ENCODE measurements around the gene HEYL.

HEYL gene

DNA sequence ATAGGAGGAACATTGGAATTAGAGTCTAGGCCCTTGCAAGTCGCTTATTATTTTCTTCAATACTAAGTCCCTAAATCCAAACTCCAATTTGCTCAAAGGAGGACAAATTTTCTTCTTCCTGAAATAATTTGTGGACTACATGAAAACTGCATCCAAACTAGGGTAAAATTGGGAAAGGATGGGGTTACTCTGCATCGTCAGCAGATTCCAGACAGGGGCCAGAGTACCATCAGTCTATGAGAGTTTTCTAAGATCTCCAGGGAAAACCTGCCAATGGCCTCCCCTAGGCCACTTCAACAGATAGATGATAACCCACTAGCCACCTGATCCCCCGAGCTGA is 508 bp downstream of the HEYL start:
- no peak for DNase-seq (ENCODE audit: low read depth, low spot score)

DNA sequence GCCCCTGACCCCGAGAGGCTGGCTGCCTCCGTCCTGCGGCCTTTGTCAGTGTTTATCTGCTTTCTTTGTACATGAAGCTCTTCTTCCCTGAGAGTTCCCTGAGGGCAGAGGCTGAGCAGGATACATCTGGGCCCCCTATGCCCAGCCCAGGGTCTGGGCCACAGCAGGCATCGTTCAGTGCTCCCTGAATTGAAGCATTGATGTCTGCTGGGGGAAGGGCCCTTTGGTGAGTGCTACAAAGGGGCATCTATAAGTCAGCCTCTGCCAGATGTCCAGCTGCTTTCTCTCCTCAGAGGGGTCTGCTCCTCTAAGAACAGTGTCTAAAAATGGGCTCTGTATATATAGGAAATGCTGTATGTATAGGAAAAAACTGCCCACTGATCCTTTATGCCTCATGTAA is 2.1 kb downstream of the HEYL start:
- no peak for DNase-seq (ENCODE audit: low read depth, low spot score)

DNA sequence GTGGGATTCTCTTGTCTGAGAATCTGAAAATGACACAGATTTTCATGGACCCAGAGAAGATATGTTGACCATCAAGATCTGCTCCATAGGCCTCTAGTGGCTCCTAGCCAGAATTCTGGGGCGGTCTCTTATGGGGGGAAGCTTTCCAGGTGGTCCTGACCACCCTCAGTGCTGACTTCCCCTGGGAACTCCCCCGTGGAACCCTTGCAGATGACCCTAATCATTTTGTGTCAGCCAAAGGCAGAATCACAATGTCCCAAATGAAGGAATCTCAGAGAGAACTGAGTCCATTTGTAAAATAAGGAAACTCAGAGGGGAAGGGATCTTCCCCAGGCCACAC is 3.6 kb downstream of the HEYL start:
- DNase-seq (ENCODE audit: low read depth, low spot score) = no peak

DNA sequence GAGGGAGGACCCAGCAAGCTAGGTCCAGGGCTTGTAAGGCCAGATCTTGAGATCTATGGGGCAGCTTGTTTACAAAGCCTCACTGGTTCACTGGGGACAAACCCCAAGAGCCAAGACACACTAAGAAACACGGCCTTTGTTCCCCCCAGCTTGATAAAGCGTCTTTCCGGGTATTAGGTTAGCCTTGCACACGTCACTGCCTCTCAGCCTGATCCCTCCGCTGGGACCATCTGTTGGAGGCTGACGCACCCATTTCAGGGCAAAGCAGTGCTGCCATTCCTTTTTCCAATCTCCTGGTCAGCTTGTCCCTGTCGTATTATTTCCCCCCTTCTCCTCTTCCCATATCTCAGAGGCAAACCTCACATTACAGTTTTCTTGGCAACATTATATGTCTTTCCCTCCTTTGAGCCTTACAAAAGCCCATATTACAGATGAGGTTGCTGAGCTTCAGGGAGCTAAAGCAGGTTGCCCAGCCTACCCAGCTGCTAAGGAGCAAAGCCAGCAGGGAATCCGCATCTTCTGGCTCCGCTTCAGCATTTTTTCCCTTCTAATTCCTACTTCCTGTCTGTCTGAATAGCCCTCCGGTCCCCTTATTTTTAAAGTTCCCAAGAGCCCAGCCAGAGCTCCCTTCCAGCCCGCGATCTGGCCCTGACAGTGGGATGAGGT is 4.1 kb downstream of the HEYL start:
- no peak for DNase-seq (ENCODE audit: low read depth, low spot score)

DNA sequence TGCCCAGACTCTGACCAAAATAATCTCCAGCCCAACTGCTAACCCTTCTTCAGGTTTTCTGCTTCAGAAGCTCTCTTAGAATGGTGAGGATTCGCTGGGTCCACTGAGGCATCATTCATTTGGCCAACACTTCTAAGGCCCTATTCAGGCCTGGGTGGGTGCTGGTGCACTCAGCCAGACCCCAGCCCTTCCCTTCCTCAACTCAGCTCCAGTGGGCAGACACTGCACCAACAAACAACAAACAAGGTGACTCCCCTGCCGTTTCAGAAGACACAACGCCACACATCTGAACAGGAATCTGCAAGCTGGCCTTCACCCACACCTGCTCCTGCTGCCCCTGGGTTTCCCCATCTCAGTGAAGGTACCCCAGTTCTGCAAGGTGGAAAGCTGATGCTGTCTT is 6.0 kb downstream of the HEYL start:
- no peak for DNase-seq (ENCODE audit: low read depth, low spot score)

DNA sequence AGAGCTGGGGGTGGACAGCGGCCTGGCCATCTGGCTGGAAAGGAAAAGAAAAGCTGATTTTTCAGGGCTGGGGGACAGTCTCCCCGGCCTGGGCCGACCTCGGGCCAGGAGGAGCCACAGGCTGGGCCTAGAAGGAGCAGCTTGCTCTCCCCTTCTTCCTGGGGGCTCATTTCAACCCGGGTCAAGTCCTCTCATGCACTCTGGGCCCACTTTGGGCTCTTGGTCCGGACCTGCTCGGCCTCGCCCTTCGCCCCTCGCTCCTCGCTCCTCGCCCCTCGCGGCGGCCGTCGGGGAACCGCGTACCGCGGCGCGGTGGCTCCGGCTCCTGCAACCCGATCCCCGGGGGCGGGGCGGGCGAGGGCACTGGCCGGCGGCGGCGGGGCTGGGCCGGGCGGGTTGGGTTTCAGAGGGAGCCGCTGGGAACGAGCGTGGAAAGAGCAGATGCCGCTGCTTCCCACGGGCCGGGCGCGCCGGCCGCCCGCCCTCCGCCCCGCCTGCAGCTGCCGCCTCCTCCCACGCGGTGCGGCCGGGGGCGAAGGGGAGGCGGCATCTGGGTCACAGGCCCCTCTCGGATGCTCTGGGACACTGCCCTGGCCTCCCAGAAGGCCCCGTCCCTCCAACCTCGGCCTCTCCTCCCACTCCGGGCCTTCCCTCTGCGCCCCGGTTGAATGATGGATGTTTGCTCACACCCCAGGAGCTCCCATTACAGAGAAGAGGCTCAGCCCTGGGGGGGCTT is 6.6 kb downstream of the HEYL start:
- no peak for DNase-seq (ENCODE audit: low read depth, low spot score)

DNA sequence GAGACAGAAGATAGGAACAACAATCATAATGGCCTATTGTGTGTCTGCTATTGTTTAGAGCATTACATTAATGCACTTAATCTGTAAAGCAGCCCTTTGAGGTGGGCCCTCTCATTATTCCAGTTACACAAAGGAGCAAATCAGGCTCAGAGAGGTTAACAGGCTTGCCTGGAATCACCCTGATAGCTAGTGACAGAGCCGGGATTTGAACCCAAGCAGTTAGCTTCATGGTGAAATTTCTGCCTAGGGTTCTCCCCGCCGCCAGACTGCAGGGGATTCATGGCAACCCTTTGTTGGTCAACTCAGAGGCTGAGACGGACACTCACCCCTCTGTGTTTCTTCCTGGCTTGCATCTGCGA is 7.1 kb downstream of the HEYL start:
- no peak for DNase-seq (ENCODE audit: low read depth, low spot score)

DNA sequence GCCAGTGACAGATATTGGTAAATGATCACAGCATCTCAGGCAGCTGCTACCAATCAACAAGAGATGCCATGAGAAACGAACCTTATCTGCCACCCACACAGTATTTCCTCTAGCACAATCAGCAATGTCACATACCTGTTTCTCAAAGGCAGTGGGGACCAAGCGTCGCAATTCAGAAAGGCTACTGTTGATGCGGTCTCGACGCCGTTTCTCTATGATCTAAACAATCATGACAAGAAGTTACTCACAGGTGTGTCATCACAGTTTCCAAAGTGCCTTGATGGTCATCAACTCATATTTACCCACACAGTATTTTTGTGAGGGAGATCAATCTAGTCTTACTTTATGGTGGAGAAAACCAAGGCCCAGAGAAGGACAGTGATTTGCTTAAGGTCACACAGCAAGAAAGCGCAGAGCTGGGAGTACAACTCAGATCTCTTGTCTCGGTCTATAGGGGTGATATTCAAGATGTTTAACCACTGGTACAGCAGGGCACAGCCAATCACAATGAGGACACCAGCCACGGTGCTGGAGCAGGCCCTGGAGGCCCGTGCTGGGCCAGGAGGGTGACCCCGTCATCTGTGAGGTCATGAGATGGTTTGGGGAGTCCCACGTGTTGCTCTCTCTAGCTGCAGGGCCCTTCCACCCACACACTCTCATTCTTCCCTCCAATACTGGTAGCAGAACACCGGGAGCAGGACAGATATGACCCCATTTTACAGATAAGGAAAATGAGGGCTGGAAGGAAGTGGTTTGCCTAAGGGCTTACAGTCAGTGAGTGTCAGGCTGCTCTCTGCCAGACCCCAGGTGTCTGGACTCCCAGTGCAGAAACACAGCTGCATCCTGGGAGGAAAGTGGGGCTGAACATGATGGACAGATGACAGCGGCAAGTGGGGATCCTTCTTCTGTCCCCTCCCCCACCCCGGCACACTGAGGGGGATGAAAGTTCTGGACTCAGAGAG is 7.8 kb downstream of the HEYL start:
- no peak for DNase-seq (ENCODE audit: low read depth, low spot score)

DNA sequence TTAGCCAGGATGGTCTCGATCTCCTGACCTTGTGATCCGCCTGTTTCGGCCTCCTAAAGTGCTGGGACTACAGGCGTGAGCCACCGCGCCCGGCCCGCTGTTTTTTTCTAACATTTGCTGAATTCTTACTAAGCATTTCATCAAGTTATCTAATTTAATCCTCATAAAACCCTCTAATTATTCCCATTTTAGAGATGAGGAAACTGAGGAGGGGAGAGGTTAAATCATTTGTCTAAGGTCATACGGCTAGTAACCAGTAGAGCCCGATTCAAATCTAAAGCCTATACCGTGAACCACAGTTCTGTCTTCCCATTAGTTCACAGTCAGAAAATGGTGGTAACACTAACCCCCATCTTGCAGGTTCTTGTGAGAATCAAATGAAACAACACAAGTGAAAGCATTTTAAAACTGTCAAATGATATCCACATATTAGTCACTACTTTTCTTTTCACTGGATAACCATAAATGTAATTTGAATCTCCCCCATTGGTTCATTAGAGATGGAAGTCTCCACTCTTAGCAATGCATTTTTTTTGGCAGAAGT is 10.6 kb downstream of the HEYL start:
- DNase-seq (ENCODE audit: low read depth, low spot score) = no peak

DNA sequence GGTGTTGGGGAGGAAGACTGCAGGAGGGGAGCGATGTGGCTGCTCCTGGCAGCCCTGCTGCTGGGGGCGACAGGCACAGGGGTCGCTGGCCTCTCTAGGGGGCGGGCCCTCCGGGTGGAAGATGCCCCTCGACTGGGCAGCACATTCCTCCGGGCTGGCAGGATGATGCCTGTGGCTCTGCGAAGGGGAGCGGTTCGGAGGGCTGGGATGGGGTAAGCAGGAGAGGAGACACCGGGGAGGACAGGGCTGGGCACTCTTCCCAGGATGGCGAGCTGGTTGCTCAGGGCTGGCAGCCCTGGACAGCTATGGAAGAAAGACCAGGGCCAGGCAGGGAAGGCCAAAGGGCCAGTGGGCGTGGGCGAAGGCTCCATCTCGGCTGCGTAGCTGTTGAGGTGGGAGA is 12.8 kb downstream of the HEYL start:
- DNase-seq (ENCODE audit: low read depth, low spot score) = no peak

DNA sequence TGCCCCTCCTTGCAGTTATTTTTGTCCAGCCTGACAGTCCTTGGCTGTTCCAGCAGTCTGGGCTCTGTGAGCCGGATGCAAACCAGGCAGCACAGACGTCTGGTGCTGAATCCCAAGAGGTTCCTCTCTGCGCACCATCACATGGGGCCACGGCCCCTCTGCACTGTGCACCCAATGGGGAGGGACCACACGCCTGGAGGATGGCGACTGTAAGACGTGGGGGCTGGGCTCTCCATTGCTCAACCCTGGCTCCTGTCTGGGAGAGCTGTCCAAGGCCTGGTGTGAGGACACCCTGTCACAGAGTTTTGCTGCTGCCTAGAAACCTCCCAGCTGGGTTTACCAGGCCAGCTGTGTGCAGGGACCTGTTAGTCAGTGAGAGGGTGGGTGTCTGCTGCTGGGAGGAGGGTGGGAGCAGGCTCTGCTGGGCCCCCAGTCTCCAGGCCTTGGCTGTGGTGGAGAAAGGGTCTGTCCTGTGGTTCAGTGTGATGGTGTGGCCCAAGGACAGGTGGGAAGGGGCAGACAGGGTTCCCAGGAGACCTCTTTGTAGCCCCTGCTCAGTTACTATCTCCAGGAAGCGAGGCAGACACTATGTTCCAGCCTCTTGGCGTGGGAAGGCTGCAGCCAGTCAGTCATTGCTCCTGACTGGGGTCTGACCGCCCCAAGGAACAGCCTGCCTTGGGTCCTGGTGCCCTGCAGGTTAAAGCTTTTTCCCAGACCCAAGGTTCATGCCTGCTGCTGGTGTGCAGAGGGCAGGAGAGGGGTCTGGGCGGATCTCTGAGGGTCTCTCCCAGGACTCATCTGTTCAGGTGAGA is 13.8 kb downstream of the HEYL start:
- no peak for DNase-seq (ENCODE audit: low read depth, low spot score)

DNA sequence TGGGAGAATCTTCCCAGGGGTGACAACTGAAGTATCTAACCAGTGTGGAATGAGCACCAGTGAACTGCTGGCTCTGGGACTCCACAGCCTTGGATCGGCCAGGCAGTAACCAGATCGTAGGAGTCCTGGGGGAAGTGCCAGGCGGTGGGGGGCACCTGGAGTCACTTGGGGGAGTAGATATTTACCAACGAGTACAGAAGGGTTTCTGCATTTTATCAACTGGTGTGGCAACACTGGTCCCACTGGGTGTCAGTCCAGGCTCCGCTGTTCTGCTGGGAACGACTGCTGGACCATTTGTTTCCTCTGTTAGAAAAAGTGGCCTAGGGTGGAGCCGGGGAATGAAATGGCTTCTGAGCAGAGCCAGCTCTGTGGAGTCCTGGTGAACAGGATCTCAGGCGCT is 14.4 kb downstream of the HEYL start:
- DNase-seq (ENCODE audit: low read depth, low spot score) = no peak

DNA sequence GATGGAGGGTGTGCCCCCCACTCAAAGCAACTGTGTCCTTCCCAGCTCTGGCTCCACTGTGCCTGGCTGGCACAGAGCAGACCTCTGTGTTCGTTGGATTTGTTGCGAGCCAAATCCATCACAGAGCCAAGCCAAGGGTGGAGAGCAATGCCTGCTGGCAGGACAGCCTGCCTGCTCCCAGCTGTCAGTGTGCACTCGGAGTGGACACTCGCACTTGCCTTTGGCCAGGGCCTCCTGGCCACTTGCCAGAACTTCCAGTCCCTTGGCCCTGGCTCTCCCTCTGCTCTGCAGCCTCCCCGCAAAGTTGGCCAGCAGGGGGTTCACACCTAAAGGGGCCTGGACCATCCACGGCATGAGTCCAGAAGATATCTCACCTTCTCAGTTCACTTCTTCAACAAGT is 16.4 kb downstream of the HEYL start:
- DNase-seq (ENCODE audit: low read depth, low spot score) = no peak

DNA sequence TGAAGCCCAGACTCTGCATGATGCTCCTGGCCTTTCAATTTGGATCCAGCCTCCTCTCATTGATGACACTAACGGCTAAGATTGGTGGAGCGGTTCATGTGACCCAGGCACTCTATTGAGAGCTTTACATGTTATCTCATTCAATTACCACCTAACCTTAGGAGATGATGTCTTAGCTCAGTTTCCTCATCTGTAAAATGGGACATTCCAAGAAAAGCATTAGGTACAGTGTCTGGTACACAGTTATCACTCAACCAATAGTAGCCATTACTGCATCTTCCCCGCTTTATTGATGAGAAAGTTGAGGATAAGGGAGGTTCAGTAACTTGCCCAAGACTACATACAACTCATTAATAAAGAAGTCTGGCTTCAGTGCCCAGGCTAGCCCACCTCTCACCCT is 17.0 kb downstream of the HEYL start:
- no peak for DNase-seq (ENCODE audit: low read depth, low spot score)

DNA sequence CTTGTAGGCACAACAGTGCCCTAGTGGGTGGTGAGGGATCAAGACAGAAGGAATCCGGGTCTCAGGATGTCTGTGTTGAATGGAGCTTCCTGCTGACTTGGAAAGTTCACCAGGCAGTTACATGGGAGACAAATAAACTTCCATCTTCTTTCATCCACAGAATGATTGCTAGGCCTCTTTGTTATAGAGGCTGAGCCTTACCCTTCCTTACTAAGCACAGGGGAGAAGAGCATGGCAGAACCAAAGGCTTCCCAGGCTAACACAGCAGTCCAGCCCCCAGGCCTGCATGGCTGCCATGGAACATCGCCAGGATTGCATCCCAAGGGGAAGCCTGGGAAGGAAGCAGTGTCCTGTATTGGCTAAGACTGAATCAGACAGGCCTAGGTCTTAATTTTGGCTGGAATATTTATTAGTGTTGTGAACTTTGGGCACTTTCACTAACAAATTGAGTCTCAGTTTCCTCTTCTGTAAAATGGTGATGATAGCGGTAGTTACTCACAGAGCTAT is 18.7 kb downstream of the HEYL start:
- no peak for DNase-seq (ENCODE audit: low read depth, low spot score)

DNA sequence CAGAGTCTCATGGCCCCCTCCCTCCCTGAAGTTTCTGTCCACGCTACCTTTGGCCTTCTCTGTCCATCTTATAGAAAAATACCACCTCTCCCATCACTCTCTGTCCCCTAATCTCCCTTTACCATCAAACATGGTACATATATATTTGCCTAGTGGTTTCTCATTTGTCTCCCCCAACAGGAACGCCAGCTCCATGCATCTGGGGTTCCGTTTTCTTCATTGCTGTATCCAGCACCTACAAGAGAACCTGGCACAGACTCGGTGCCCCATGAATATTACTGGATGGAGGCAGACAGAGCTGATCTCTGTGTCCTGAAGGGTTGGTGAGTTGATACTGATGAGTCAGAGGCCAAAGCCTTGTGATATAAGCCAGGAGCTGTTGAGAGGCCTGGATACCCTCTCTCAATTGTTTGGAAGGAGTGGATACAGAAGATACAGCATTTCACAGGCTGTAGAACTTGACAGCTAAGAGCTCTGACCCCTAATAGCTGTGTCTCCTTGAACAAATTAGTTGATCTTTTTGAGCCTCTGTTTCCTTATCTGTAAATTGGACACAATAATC is 21.9 kb downstream of the HEYL start:
- no peak for DNase-seq (ENCODE audit: low read depth, low spot score)

DNA sequence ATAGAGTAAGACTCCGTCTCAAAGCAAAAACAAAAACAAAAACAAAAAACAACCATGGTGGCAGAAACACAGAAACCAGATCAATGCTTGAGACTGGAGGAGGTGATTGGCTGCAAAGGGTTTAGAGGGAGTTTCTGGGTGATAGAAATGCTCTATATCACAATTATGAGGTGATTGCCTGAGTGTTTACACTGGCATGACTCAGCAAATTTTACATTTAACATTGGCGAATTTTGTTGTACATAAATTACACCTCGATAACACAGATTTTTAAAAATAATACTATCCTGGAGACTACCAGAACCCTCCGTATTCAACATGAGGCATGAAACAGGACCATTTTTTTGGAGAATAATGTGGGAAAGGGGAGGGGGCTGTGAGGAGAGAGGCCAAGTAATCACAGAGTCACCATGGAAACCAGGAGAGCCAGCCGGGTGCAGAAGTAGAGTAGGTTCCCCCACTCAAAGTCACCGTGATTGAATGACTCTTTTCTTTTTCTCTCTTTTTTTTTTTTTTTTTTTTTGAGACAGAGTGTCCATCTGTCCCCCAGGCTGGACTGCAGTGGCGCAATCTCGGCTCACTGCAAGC is 24.3 kb downstream of the HEYL start:
- DNase-seq (ENCODE audit: low read depth, low spot score) = no peak

DNA sequence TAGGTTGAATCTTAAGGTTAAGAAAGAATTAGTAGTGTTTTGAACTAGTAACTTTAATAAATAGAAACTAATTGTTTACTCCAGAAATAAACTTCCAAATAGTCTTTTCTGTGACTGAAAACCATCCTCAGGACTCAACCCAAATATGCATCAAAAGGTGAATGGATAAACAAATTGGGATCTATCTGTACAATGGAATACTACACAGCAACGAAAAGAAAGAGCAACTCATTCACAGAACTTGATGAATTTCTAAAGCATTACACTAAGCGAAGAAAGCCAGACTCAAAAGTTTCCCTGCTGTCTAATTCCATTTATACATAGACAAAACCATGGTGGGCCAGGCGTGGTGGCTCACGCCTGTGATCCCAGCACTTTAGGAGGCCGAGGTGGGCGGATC is 25.0 kb downstream of the HEYL start:
- DNase-seq (ENCODE audit: low read depth, low spot score) = no peak

DNA sequence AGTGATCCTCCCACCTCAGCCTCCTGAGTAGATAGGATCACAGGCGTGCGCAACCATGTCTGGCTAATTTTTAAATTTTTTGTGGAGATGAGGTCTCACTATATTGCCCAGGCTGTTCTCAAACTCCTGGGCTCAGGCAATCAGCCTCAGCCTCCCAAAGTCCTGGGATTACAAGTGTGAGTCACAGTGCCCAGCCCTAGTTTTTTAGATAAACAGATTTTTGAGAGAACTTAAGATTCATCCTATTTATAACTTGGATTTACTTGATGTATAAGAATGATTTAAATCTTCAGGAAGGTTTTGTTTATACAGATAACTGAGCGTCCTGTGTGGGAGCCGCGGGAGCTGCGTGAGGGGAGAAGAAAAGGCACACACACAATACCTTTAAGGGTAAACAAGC is 26.2 kb downstream of the HEYL start:
- no peak for DNase-seq (ENCODE audit: low read depth, low spot score)

DNA sequence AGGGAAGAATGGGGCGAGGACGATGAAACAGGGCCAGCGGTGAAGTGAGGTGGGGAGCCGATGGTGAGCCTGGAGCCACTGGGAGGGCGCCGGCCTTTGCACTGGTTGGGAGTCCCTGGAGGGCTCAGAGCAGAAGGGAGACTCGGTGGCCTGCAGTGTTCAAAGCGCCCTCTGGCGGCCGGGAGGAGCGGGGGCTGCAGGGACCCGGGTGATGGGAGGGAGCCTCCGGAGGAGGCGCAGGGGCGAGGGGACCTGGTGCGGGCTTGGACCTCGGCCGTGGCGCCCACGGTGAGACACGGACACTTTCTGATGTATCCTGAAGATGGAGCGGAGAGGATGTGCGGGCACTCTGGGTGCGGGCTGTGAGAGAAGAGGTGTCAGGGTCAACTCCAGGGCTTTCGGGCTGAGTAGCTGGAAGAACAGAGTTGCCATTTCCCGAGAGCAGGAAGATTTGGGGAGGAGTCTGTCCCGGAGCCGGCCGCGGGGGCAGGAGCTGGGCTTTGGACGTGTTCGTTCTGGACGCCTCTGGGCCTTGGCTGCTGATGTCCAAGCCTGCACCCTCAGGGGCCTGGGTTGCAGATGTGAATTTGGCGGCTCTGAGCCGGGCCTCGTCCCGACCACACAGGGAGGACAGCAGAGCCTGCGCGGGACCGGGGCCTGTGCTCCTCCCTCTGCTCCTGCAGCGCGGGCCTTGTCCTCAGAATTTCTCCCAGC is 29.7 kb downstream of the HEYL start:
- no peak for DNase-seq (ENCODE audit: low read depth, low spot score)

All from brain pericyte (primary cell).